Body of pancreas (tissue), 4 donors: Measurements from ENCODE around the gene TVP23C.

ENCODE experiments used
- POLR2A ChIP-seq, 3 donors: fragments of 450-650 bp; IDR thresholded peaks; one replicate each; pipeline ENCODE4 v1.6.1; 2016; ENCODE audit warnings: antibody characterized with exemption in 3 of 3, mild to moderate bottlenecking in 2 of 3
- TF ChIP-seq, protein P1 (sequence below), 7 experiments: fragments of 450-650 bp in 4 of 7; fragments of 200-600 bp in 3 of 7; sonication (generic) in 3 of 7; IDR thresholded peaks; one replicate each; pipeline ENCODE4 v1.5.1; 2016 to 2019; ENCODE audit warnings: antibody characterized with exemption in 7 of 7

DNA sequence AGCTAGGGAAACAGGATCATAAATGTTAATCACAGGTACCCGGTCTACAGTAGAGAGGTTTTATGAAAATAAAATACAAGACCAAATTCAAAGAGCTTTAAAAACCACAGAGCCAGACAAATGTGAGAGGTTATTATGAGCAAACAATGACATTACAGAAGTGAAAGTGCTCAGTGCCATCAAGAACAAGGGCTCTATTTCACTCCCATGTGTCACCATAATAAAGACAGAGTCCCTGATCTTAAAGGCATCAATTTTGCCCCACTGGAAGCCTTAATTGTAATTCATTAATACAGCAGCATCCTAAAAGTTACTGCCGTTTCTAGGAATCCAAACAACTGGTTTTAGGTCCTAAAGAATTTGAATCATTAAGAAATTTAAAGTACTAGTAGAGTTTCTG lies 52.1 kb downstream of the TVP23C start:
- TF ChIP-seq, protein P1, sequence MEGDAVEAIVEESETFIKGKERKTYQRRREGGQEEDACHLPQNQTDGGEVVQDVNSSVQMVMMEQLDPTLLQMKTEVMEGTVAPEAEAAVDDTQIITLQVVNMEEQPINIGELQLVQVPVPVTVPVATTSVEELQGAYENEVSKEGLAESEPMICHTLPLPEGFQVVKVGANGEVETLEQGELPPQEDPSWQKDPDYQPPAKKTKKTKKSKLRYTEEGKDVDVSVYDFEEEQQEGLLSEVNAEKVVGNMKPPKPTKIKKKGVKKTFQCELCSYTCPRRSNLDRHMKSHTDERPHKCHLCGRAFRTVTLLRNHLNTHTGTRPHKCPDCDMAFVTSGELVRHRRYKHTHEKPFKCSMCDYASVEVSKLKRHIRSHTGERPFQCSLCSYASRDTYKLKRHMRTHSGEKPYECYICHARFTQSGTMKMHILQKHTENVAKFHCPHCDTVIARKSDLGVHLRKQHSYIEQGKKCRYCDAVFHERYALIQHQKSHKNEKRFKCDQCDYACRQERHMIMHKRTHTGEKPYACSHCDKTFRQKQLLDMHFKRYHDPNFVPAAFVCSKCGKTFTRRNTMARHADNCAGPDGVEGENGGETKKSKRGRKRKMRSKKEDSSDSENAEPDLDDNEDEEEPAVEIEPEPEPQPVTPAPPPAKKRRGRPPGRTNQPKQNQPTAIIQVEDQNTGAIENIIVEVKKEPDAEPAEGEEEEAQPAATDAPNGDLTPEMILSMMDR (IDR thresholded peaks at IDR 0.05) = no peak
- TF ChIP-seq POLR2A (IDR thresholded peaks at IDR 0.05) = no peak
